HG03575 (cell line): Measurements from ENCODE around the gene AIG1.
"Not testable (repeated sequence)": the region's sequence is repeated elsewhere in the genome, so short reads cannot be mapped to it uniquely, and the experiment has no call there.

Experiments used
- ATAC-seq: cut with Tn5 transposase; IDR thresholded peaks from one replicate; pipeline ENCODE4 v1.9.1; 2021; ENCODE audit not compliant: unreplicated experiment, insufficient number of reproducible peaks, low FRiP score; ENCODE audit errors: extremely low read depth

AIG1 gene

GRCh38 chr6:143270026-143270425, 209.3 kb downstream of the AIG1 start:
- ATAC-seq: no peak

DNA sequence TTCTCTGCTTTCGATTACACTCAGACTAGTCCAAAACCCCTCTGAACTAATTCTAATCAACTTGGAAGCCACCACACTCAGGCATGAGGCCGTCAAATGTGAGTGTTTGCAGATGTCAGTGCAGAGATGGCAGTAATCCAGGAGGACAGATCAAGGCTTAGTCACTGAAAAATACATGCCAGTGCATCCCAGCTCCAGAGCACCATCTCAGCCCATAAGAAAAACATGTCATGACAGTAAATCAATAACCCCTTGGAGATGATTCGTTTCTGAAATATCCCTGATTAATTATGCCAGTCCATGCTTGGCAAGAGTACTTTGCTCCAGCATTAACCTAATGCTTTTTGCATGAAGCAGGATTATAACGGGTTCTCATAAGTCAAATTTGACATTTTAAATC, 210.3 kb downstream of the AIG1 start:
- ATAC-seq: no peak

DNA sequence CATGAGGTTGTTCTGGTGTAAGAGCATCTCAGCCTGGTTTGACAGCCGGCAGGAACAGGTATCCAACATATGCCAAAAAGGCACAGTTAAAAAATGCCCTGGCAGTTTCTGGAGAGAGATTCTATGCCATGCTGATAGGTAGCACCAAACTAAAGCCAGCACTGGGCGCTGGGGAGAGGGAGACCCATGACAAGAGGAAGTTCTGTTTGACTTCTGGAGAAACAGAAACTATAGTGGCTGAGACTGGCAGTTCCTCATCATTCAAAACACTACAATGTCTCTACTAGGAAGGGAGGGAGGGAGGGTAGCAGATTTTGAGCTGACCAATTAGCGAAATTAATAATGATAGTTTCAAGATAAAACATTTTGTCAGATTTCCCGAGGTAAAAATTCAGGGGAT, 215.7 kb downstream of the AIG1 start:
- ATAC-seq: peak; percentile 95

DNA sequence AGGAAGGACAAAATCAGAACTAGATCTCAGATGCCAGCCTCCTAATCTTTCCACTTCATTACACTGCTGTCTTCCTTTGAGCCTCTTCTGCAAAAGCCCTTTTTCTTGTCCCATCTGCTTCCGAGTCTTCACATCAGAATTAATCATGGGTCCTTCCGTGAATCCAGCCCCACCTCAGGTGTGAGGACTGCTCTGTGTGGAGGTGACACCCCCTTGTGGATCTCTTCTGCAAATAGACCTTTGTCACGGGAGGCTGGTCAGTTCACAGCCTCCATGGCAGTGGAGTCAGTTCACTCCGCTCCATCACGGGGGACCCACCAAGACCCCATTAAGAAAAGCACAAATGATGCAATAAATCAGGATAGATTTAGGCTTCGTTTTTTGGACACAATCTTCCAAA, 218.7 kb downstream of the AIG1 start:
- ATAC-seq: no peak

DNA sequence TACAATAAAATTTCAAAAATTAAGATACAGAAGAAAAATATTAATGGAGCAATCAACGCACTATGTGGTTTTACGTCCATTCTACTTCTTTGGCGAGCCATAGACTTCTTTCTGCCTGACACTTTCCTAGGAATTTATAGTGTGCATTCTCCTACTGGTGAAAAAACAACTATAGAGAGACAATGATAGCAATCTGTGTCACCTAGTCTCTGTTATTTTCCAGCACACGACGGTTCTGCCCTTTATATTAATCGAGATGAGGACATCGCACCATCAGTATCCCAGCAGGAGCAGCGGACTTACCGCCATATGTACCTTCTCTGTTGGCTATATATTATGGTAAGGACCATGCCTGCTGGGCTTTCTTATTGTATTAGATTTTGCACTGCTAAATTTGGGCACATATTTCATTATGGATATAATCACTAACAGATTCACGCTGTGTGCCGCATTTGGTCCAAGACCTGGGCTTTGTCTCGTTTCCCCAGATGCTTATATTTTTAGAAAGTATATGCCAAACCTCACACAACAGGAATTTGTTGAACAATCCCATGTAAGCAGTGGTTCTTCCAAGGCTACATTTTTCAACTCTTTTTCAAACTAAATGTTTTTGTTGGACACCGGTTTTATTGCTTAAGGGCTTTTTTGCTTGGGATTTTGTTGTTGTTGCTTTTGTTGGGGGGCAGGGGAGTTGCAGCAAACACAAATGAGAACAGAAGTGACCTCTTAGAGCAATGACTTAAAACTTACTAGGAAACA, 223.4 kb downstream of the AIG1 start:
- ATAC-seq: no peak

GRCh38 chr6:143286251-143286795, 225.6 kb downstream of the AIG1 start:
- ATAC-seq: no peak

- no peak for ATAC-seq
These were observed 228.2 kb downstream of the AIG1 start for GRCh38 chr6:143288923-143289322.

GRCh38 chr6:143290206-143290605, 229.5 kb downstream of the AIG1 start:
- no peak for ATAC-seq

- ATAC-seq: no peak
These were observed 232.8 kb downstream of the AIG1 start for GRCh38 chr6:143293523-143293922.

DNA sequence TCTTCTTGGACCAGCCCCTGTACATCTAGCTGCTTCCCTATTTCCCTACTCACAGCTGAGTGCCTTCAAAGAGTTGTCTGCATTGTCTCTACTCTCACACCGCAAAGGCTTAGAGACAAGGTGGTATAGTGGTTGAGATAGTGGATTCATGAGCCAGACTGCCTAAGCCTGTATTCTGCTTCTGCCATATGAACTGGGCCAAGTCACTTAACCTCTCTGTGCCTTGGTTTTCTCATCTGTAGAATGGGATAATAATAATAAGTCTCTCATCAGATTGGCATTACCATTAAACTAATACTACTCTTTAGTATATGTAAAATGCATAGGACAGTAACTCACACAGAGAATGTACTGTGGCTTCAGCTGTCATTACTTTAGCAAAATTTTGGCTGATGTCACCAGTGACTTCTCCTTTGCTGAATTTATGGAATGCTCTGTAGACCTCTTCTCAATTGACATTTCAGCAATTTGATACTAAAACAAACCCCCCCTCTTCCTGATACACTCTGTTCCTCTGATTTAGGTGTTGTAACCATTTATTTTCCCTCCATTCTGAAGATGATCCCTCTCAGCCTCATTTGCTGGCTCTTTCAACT, 233.7 kb downstream of the AIG1 start:
- no peak for ATAC-seq

DNA sequence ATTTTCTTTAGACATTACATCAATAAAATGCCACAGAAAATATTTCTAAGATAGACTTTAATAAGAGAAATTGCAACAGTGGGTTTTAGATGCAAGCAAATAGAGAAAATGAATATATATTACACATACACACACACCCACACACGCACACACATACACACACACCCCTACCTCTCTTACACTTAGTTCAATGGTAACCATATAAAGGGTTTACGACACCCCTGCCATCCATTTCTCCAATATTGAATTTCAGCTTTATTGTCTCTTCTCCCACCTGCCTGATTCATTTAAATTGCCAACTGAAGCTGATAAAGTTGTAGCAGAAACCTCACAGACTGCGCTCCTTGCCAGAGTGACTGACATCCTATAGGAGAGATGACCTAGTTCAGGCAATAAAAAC, 235.2 kb downstream of the AIG1 start:
- ATAC-seq: no peak

DNA sequence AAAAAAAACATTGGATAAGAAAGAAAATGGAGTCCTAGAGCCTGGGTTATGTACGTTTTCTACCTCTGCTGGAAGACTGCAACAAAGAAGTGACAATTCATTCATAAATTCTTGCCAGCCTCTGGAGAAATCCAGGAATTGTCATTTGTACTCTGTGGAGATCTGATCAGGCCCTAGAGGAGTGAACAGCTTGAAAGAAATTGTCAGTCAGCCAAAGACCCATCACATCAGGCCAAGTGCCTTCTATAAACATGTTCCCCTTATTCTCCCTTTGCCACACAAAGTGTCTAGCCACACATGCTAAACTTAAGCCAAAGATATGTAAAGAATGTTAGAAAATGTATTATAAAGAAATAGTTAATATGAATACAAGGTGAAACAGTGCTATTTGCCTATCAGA, 237.4 kb downstream of the AIG1 start:
- ATAC-seq: no peak

DNA sequence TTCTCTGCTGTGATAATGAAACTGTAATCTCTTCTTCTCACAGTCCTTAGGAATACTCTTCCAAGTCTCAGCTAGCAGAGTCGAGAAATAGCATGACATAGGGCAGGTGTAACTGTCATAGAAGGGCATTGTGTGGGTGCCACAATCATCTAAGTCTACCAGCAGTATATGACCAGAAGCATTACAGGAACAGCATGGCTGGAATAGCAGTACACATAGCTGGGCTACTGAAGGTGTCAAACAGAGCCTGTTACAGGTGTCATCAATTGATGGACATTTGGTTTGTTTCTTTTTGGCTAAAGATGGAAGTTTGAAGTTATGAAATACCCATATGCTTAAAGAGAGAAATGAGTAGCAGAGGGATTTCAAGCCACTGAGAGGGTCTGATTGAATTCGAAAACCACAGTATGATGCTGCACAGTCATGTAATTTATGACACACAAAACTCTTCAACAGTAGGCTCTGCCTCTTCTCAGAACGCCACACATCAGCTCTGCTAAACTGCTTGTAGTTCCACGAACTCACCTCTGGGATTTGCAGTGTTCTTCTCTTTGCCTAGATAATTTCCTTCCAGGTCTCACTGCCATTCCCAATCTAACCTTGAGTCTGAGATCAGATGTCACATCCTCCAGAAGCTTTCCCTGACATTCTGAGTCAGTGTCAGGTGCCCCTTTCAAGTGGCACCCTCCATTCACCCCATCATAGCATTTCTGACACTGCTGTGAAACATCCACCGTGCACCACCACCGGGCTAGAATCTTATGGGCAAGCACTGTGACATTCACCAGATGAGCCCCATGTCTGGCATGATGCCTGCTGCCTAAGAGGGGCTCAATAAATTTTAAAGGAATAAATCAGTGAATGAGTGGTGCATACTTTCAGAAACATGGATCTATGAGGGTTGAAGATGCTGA, 238.8 kb downstream of the AIG1 start:
- ATAC-seq: no peak

DNA sequence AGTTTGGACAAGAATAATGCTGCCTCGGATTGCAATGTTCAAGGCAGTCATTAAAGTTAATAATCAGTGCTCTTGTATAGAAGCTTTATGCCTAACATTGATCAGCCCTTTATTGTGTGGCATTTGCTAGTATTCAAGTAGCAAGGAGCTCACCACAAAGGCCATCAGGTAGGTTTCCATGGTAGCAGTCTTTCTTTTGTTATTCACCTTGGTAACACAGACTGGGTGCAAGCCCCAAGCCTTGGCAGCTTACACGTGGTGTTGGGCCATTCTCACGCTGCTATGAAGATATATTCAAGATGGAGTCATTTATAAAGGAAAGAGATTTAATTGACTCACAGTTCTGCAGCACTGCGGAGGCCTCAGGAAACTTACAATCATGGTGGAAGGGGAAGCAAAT, 240.5 kb downstream of the AIG1 start:
- no peak for ATAC-seq

- not testable (repeated sequence) for ATAC-seq
These were observed 247.1 kb downstream of the AIG1 start for GRCh38 chr6:143307760-143308159.

GRCh38 chr6:143313163-143313562, 252.5 kb downstream of the AIG1 start:
- no peak for ATAC-seq

GRCh38 chr6:143321491-143322086, 260.9 kb downstream of the AIG1 start:
- no peak for ATAC-seq

GRCh38 chr6:143322386-143322785, 261.7 kb downstream of the AIG1 start:
- ATAC-seq: no peak

DNA sequence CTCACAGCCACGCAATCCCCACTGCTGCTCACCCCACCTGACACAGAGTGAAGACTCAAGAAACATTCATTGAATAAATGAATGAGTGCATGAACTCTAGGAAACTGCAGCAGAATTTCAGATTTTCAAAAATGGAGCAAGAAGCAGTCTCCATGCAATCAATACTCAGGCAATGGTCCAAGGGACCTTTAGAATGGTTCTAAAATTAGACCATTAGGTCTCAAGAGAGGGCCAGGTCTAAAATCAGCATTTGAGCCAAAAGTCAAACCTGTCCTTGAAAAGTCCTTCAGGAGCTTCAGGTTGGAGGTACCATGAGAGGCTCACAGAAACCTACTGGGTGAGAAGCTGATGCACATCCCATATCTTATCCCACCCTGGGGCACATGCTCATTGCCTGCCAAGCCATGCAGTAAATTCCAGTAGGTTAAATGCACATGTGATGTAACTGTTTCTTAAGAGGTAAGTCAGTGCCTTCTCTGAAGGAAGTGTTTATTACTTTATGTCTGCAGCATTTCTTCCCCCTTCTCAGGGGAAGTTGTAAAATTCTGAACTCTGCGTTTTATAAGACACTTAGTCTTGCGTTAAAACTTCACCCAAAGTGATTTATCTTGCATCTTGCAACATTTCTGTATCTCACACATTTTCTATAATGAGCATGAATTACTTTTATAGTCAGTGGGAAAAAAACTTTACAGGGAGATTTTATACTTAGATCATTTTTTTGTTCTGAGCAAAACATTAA, 263.2 kb downstream of the AIG1 start:
- ATAC-seq: no peak
